Measurements from ENCODE around the gene SMOC2.

- TF ChIP-seq, protein P1, sequence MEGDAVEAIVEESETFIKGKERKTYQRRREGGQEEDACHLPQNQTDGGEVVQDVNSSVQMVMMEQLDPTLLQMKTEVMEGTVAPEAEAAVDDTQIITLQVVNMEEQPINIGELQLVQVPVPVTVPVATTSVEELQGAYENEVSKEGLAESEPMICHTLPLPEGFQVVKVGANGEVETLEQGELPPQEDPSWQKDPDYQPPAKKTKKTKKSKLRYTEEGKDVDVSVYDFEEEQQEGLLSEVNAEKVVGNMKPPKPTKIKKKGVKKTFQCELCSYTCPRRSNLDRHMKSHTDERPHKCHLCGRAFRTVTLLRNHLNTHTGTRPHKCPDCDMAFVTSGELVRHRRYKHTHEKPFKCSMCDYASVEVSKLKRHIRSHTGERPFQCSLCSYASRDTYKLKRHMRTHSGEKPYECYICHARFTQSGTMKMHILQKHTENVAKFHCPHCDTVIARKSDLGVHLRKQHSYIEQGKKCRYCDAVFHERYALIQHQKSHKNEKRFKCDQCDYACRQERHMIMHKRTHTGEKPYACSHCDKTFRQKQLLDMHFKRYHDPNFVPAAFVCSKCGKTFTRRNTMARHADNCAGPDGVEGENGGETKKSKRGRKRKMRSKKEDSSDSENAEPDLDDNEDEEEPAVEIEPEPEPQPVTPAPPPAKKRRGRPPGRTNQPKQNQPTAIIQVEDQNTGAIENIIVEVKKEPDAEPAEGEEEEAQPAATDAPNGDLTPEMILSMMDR (IDR thresholded peaks at IDR 0.05), result no peak
- no peak for TF ChIP-seq POLR2A (IDR thresholded peaks at IDR 0.05)
Measured at GRCh38 chr6:168704678-168705077, 263.7 kb downstream of the SMOC2 start.

Data from breast epithelium (tissue), 3 donors.